22Rv1 (cell line): ENCODE data around the gene MALRD1.

ENCODE experiments used
- H3K27ac ChIP-seq: fragments of 450-650 bp; 2 replicates; pipeline ENCODE4 v1.5.1; 2017
- CTCF ChIP-seq: fragments of 450-650 bp; IDR thresholded peaks from 2 replicates; pipeline ENCODE4 v1.5.1; 2017; ENCODE audit warnings: mild to moderate bottlenecking
- ZFX ChIP-seq: fragments of 450-650 bp; IDR thresholded peaks from 2 replicates; pipeline ENCODE4 v1.6.1; 2017; ENCODE audit warnings: antibody characterized with exemption, borderline replicate concordance

MALRD1 gene

DNA sequence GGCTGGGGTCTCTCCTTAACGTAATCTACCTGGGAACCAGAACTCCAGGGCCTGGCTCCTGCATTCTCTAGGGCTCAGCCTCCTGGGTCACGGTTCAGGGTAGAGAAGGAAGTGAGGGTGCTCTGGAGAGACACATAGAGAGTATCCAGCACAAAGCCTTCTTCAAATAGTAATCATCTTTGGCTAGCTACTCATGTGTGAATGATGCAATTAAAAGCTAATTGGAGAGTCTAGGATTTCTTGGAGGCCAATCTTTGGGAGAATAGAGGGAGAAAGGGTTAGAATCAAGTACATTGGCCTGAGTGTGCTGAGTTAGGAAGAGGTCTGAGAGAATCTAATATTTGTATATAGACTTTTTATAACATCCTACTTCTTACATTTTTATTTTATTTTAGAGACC, 24.0 kb upstream of the MALRD1 start:
- no peak for TF ChIP-seq ZFX
- TF ChIP-seq CTCF, result no peak

DNA sequence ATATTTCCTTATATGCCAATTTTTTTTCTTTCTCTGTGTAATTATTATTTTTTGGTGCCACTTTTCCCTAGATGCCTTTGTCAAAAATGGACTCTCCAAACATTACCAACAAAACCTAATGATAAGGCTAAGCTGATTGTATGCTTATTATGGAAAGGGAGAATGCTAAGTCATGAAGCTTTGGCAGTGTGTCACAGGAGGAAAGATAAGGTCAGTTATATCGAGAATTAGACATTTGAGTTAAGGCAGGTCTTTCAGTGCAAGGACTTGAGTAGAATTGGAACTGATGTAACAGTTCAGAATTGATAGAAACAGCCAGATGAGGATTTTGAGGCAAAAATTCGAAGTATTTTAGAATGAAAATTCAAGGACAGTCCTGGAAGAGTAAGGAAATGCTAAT, 16.8 kb upstream of the MALRD1 start:
- H3K27ac ChIP-seq, result no peak overlapping the region
- TF ChIP-seq ZFX (no peak), CTCF (no peak)

More for the DNA sequence above, 24.0 kb upstream of the MALRD1 start:
- H3K27ac ChIP-seq, result no peak overlapping the region

- no peak overlapping the region for H3K27ac ChIP-seq
- no peak for TF ChIP-seq CTCF
- no peak for TF ChIP-seq ZFX
Observed at GRCh38 chr10:19033741-19034140, 14.9 kb upstream of the MALRD1 start.

DNA sequence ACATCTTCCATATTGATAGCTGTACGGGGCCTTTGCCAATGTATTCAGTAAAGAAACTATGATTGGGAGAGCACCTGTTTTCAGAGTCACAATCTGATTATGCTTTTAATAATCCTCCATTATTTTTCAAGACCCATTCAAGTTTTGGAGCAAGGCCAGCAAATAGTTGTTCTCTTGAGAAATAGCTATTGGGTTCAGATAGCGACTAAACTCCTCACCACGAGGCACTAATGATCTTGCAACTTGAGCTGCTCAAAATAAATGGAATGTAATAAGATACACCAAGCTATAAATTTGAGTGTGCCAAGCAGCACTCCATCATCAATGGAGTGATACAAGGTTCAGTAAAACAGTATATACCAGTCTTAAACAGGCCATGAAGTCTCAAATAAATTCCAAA, 7.4 kb upstream of the MALRD1 start:
- no peak overlapping the region for H3K27ac ChIP-seq
- TF ChIP-seq CTCF, result no peak
- TF ChIP-seq ZFX, result no peak

GRCh38 chr10:19043431-19043830, 5.2 kb upstream of the MALRD1 start:
- no peak overlapping the region for H3K27ac ChIP-seq
- no peak for TF ChIP-seq ZFX
- no peak for TF ChIP-seq CTCF

- H3K27ac ChIP-seq, result no peak overlapping the region
- TF ChIP-seq ZFX, result no peak
- TF ChIP-seq CTCF, result no peak
Observed at GRCh38 chr10:19046679-19047078, 1.9 kb upstream of the MALRD1 start.

- H3K27ac ChIP-seq, result no peak overlapping the region
- no peak for TF ChIP-seq ZFX
- TF ChIP-seq CTCF, result no peak
Observed at GRCh38 chr10:19048891-19049290, 290 bp downstream of the MALRD1 start.
